ENCODE data around the gene CELF5. TPM values are rescaled to one million over a fixed set of nuclear protein-coding genes. Genes with fewer than 3 reads are reported as not detected.
"Not testable (repeated sequence)": the region's sequence is repeated elsewhere in the genome, so short reads cannot be mapped to it uniquely, and the experiment has no call there.

Gene CELF5
- total and polyA plus RNA-seq, 10 donors = 0.05 to 0.19 (median 0.10) TPM; not detected in 7

- Histone ChIP-seq H3K36me3 (no peaks in the 10 kb centered on the region), H3K9me3 (peaks cover 0 to 4% (median 0%) of the 10 kb centered on the region in 8 donors), H3K27ac (no peak overlapping the region), H3K4me1 (no peaks in the 10 kb centered on the region), H3K27me3 (replicated peaks in 1 of 7) (peaks cover 0 to 80% (median 16%) of the 10 kb centered on the region in 7 donors), H3K4me3 (no peak overlapping the region)
- intact Hi-C loops (cut with DNase I; ENCODE audit: low total_unique reads) = no loop called here
- WGBS, 5 donors = 41 to 73% (median 54%) methylated on average over 12 to 14 of the region's 14 CpGs
- no peak for TF ChIP-seq CTCF (IDR thresholded peaks at IDR 0.05 in 8 of 11, conservative IDR thresholded peaks at IDR 0.05 in 3 of 11)
- TF ChIP-seq POLR2AphosphoS5 (IDR thresholded peaks at IDR 0.05) = no peak
- TF ChIP-seq POLR2A (IDR thresholded peaks at IDR 0.05) = no peak
- no peak for DNase-seq
Observed at GRCh38 chr19:3295581-3295980, 71.1 kb downstream of the CELF5 start.

- DNase-seq = no peak
- Histone ChIP-seq H3K36me3 (no peaks in the 10 kb centered on the region), H3K4me3 (no peak overlapping the region), H3K9me3 (peaks cover 0 to 4% (median 0%) of the 10 kb centered on the region in 8 donors), H3K27me3 (replicated peaks in 1 of 7) (peaks cover 0 to 78% (median 17%) of the 10 kb centered on the region in 7 donors), H3K4me1 (no peaks in the 10 kb centered on the region), H3K27ac (no peak overlapping the region)
- 57 to 73% (median 67%) methylated on average over 9 of the region's 9 CpGs for WGBS, 5 donors
- TF ChIP-seq POLR2A (IDR thresholded peaks at IDR 0.05) (no peak), POLR2AphosphoS5 (IDR thresholded peaks at IDR 0.05) (no peak), CTCF (IDR thresholded peaks at IDR 0.05 in 8 of 11, conservative IDR thresholded peaks at IDR 0.05 in 3 of 11) (no peak)
- intact Hi-C loops (cut with DNase I; ENCODE audit: low total_unique reads) = no loop called here
Observed at GRCh38 chr19:3296034-3296433, 71.6 kb downstream of the CELF5 start.

- 83 to 93% (median 89%) methylated on average over 19 of the region's 19 CpGs for WGBS, 5 donors
- no peak overlapping the region for H3K27ac ChIP-seq
- no peak for TF ChIP-seq CTCF (IDR thresholded peaks at IDR 0.05 in 8 of 11, conservative IDR thresholded peaks at IDR 0.05 in 3 of 11)
- TF ChIP-seq POLR2A (IDR thresholded peaks at IDR 0.05) = no peak
- no peak for TF ChIP-seq POLR2AphosphoS5 (IDR thresholded peaks at IDR 0.05)
- H3K9me3 ChIP-seq = peaks cover 0 to 4% (median 0%) of the 10 kb centered on the region in 8 donors
- DNase-seq = no peak
- intact Hi-C loops (cut with DNase I; ENCODE audit: low total_unique reads) = no loop called here
- no peaks in the 10 kb centered on the region for H3K4me1 ChIP-seq
- no peak overlapping the region for H3K4me3 ChIP-seq
- H3K36me3 ChIP-seq = no peaks in the 10 kb centered on the region
- peaks cover 0 to 79% (median 17%) of the 10 kb centered on the region in 7 donors for H3K27me3 ChIP-seq (replicated peaks in 1 of 7)
Observed at GRCh38 chr19:3296446-3296845, 72.0 kb downstream of the CELF5 start.

- 76 to 85% (median 80%) methylated on average over 6 of the region's 6 CpGs for WGBS, 5 donors
Observed at GRCh38 chr19:3298853-3299449, 74.5 kb downstream of the CELF5 start.

GRCh38 chr19:3300566-3300965 lies 76.1 kb downstream of the CELF5 start:
- H3K9me3 ChIP-seq = peaks cover 0 to 17% (median 9%) of the 10 kb centered on the region in 8 donors
- DNase-seq; H3K36me3 ChIP-seq; H3K4me3 ChIP-seq; intact Hi-C loops (cut with DNase I; ENCODE audit: low total_unique reads); H3K4me1 ChIP-seq; H3K27ac ChIP-seq: not testable (repeated sequence)
- WGBS, 5 donors = 58 to 69% (median 59%) methylated on average over 8 of the region's 8 CpGs
- H3K27me3 ChIP-seq (replicated peaks in 1 of 7) = peaks cover 0 to 80% (median 18%) of the 10 kb centered on the region in 7 donors

More at GRCh38 chr19:3298853-3299449, 74.5 kb downstream of the CELF5 start:
- intact Hi-C loops (cut with DNase I; ENCODE audit: low total_unique reads) = no loop called here
- Histone ChIP-seq H3K36me3 (no peaks in the 10 kb centered on the region), H3K9me3 (peaks cover 0 to 17% (median 9%) of the 10 kb centered on the region in 8 donors), H3K4me3 (no peak overlapping the region), H3K27ac (no peak overlapping the region), H3K27me3 (replicated peaks in 1 of 7) (peaks cover 0 to 79% (median 22%) of the 10 kb centered on the region in 7 donors), H3K4me1 (no peaks in the 10 kb centered on the region)
- no peak for TF ChIP-seq POLR2A (IDR thresholded peaks at IDR 0.05)
- TF ChIP-seq POLR2AphosphoS5 (IDR thresholded peaks at IDR 0.05) = no peak
- TF ChIP-seq CTCF (IDR thresholded peaks at IDR 0.05 in 8 of 11, conservative IDR thresholded peaks at IDR 0.05 in 3 of 11) = no peak
- DNase-seq = no peak
